D341Med (cell line): ENCODE data around the gene C1orf53.

Experiments
- DNase-seq: peaks from one replicate; pipeline ENCODE4 v3.0.0; 2012; ENCODE audit warnings: low spot score

C1orf53 gene

DNA sequence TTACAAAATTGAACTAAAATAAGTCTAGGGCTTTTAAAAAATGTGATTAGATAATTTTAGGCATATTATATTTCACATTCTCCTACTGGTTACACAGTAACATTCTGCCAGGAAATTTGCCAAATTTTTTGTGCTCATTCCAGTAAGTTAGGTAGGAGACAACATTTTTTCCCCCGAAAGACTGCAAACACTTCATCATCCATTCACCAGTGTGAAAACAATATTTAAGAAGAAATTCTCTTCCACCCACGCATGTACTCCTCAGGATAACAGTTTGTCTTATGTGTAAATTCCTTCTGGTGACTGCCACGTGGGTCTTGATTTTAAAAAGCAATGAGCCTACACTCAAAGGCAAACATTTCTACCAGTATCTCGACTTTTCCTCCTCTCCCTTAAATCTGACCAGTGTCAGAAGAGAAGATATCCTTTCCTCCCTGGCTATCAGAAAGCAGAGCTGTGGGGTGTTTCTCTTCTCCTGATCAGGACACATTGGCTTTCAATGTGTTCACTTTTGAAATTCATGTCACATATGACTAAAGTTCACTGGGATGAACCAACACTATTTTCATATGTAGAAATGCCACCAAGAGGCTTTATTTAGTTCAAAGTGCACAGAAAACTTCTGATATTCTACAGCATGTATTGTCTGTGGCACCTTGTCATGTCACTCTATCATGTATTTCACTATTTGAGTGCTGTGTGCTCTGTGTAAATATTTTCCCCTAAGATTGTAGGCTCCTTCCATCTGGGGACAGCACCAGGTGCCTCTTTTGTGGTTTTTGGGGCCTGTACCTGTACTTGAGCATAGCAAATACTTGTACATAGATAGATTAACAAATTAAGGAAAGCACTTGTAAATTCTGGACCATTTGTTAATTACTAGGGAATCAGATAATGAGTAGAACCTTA is 53.3 kb downstream of the C1orf53 start:
- DNase-seq = no peak
